Ishikawa (cell line): ENCODE measurements around the gene PMAIP1.

Experiments
- CEBPB ChIP-seq: IDR thresholded peaks from 2 replicates; pipeline ENCODE4 v1.6.1; 2012
- CREB1 ChIP-seq: IDR thresholded peaks from 2 replicates; pipeline ENCODE4 v1.6.1; 2012; ENCODE audit warnings: low read depth
- EGR1 ChIP-seq: IDR thresholded peaks from 2 replicates; pipeline ENCODE4 v1.6.1; 2012
- EP300 ChIP-seq: IDR thresholded peaks from 2 replicates; pipeline ENCODE4 v1.6.1; 2012; ENCODE audit warnings: borderline replicate concordance
- FOXM1 ChIP-seq: IDR thresholded peaks from 2 replicates; pipeline ENCODE4 v1.6.1; 2012; ENCODE audit warnings: low read depth, borderline replicate concordance
- NFIC ChIP-seq: IDR thresholded peaks from 2 replicates; pipeline ENCODE4 v1.6.1; 2012
- RAD21 ChIP-seq: IDR thresholded peaks from 2 replicates; pipeline ENCODE4 v1.6.1; 2012; ENCODE audit warnings: low read depth
- TAF1 ChIP-seq: IDR thresholded peaks from 2 replicates; pipeline ENCODE4 v1.6.1; 2012; ENCODE audit warnings: low read depth, mild to moderate bottlenecking
- TCF12 ChIP-seq: IDR thresholded peaks from 2 replicates; pipeline ENCODE4 v1.6.1; 2012; ENCODE audit warnings: low read depth
- TEAD4 ChIP-seq: IDR thresholded peaks from 2 replicates; pipeline ENCODE4 v1.6.1; 2012
- YY1 ChIP-seq: IDR thresholded peaks from 2 replicates; pipeline ENCODE4 v1.6.1; 2012; ENCODE audit warnings: low read depth
- ZBTB7A ChIP-seq: IDR thresholded peaks from 2 replicates; pipeline ENCODE4 v1.6.1; 2012; ENCODE audit warnings: low read depth
- TF ChIP-seq, protein P1 (sequence below): IDR thresholded peaks from 2 replicates; pipeline ENCODE4 v1.6.1; 2012; ENCODE audit warnings: low read depth, mild to moderate bottlenecking
- TF ChIP-seq, protein P2 (sequence below): IDR thresholded peaks from 2 replicates; pipeline ENCODE4 v1.6.1; 2012

DNA sequence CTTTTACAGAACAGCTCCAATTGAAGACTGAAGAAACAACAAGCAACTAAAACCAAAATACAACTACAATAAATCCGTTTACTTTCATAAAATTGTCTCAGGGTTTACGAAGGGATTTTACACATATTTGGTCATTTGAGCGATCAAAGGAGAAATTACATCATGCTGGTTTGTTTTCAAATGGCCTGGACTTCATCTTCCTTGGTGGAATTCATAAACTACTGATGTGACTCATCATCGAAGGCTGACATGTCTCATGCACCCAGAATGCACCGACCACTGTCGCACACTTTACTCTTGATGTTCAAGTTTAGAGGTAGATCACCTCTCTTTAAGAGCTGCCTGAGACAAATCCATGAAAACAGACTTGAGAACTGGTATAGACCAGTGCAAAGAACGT, 25.6 kb upstream of the PMAIP1 start:
- TF ChIP-seq, protein P1, sequence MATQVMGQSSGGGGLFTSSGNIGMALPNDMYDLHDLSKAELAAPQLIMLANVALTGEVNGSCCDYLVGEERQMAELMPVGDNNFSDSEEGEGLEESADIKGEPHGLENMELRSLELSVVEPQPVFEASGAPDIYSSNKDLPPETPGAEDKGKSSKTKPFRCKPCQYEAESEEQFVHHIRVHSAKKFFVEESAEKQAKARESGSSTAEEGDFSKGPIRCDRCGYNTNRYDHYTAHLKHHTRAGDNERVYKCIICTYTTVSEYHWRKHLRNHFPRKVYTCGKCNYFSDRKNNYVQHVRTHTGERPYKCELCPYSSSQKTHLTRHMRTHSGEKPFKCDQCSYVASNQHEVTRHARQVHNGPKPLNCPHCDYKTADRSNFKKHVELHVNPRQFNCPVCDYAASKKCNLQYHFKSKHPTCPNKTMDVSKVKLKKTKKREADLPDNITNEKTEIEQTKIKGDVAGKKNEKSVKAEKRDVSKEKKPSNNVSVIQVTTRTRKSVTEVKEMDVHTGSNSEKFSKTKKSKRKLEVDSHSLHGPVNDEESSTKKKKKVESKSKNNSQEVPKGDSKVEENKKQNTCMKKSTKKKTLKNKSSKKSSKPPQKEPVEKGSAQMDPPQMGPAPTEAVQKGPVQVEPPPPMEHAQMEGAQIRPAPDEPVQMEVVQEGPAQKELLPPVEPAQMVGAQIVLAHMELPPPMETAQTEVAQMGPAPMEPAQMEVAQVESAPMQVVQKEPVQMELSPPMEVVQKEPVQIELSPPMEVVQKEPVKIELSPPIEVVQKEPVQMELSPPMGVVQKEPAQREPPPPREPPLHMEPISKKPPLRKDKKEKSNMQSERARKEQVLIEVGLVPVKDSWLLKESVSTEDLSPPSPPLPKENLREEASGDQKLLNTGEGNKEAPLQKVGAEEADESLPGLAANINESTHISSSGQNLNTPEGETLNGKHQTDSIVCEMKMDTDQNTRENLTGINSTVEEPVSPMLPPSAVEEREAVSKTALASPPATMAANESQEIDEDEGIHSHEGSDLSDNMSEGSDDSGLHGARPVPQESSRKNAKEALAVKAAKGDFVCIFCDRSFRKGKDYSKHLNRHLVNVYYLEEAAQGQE = no peak
- TF ChIP-seq YY1 (no peak), EGR1 (no peak), RAD21 (no peak), CREB1 (no peak), TCF12 (no peak), CEBPB (no peak), TAF1 (no peak), EP300 (no peak), NFIC (no peak), FOXM1 (no peak), TEAD4 (no peak), ZBTB7A (no peak)
- TF ChIP-seq, protein P2, sequence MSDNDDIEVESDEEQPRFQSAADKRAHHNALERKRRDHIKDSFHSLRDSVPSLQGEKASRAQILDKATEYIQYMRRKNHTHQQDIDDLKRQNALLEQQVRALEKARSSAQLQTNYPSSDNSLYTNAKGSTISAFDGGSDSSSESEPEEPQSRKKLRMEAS = no peak
